HG02678 (cell line): ENCODE data around the gene CARS2.
"Not testable (repeated sequence)": the region's sequence is repeated elsewhere in the genome, so short reads cannot be mapped to it uniquely, and the experiment has no call there.

ENCODE experiments used
- ATAC-seq: cut with Tn5 transposase; IDR thresholded peaks from one replicate; pipeline ENCODE4 v1.9.1; 2021; ENCODE audit warnings: mild to moderate bottlenecking, moderate library complexity; ENCODE audit not compliant: unreplicated experiment

The CARS2 gene

GRCh38 chr13:110640591-110641029, 65.3 kb downstream of the CARS2 start:
- no peak for ATAC-seq

GRCh38 chr13:110639935-110640334, 66.0 kb downstream of the CARS2 start:
- no peak for ATAC-seq

GRCh38 chr13:110638814-110639806, 66.8 kb downstream of the CARS2 start:
- ATAC-seq, result no peak

GRCh38 chr13:110638257-110638656, 67.7 kb downstream of the CARS2 start:
- no peak for ATAC-seq

GRCh38 chr13:110637747-110638146, 68.2 kb downstream of the CARS2 start:
- ATAC-seq, result no peak

GRCh38 chr13:110637275-110637674, 68.6 kb downstream of the CARS2 start:
- no peak for ATAC-seq

GRCh38 chr13:110636701-110637201, 69.2 kb downstream of the CARS2 start:
- ATAC-seq, result no peak

GRCh38 chr13:110636053-110636475, 69.9 kb downstream of the CARS2 start:
- no peak for ATAC-seq

GRCh38 chr13:110635405-110636002, 70.4 kb downstream of the CARS2 start:
- no peak for ATAC-seq

- no peak for ATAC-seq
These were observed 71.4 kb downstream of the CARS2 start for GRCh38 chr13:110634558-110634957.

- ATAC-seq, result no peak
These were observed 72.1 kb downstream of the CARS2 start for GRCh38 chr13:110633776-110634175.

- not testable (repeated sequence) for ATAC-seq
These were observed 73.7 kb downstream of the CARS2 start for GRCh38 chr13:110632255-110632654.

GRCh38 chr13:110630566-110631119, 75.3 kb downstream of the CARS2 start:
- no peak for ATAC-seq

GRCh38 chr13:110629735-110630134, 76.2 kb downstream of the CARS2 start:
- no peak for ATAC-seq

GRCh38 chr13:110628952-110629701, 76.8 kb downstream of the CARS2 start:
- ATAC-seq, result no peak

GRCh38 chr13:110628477-110628793, 77.5 kb downstream of the CARS2 start:
- no peak for ATAC-seq

- no peak for ATAC-seq
These were observed 78.0 kb downstream of the CARS2 start for GRCh38 chr13:110627761-110628476.

GRCh38 chr13:110627351-110627750, 78.6 kb downstream of the CARS2 start:
- no peak for ATAC-seq

GRCh38 chr13:110626521-110626920, 79.4 kb downstream of the CARS2 start:
- no peak for ATAC-seq

GRCh38 chr13:110625771-110626321, 80.1 kb downstream of the CARS2 start:
- no peak for ATAC-seq
